ENCODE measurements around the gene CLEC20A. TPM values are rescaled to one million over a fixed set of nuclear protein-coding genes. Genes with fewer than 3 reads are reported as not detected.

CLEC20A gene
- total RNA-seq, 1 donor from 2014 or later: not detected

DNA sequence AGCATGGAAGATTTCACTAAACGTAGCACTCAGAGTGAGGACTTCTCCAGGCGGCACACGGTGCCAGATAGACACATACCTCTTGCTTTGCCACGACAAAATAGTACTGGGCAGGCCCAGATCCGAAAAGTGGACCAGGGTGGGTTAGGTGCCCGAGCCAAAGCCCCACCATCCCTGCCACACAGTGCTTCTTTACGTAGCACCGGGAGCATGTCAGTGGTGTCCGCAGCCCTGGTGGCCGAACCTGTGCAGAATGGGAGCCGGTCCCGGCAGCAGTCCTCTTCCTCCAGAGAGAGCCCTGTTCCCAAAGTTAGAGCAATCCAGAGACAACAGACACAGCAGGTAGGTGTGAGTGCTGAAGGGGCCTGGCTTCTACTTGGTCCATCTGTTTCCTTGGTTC lies 38.6 kb downstream of the CLEC20A start:
- H3K27ac ChIP-seq (replicated peaks): no peak overlapping the region
- H3K36me3 ChIP-seq: peaks cover 37% of the 10 kb centered on the region
- intact Hi-C loops (cut with micrococcal nuclease): no loop called here
- no peak overlapping the region for H3K4me3 ChIP-seq
- peaks cover 25% of the 10 kb centered on the region for H3K4me1 ChIP-seq
- TF ChIP-seq, protein P1, sequence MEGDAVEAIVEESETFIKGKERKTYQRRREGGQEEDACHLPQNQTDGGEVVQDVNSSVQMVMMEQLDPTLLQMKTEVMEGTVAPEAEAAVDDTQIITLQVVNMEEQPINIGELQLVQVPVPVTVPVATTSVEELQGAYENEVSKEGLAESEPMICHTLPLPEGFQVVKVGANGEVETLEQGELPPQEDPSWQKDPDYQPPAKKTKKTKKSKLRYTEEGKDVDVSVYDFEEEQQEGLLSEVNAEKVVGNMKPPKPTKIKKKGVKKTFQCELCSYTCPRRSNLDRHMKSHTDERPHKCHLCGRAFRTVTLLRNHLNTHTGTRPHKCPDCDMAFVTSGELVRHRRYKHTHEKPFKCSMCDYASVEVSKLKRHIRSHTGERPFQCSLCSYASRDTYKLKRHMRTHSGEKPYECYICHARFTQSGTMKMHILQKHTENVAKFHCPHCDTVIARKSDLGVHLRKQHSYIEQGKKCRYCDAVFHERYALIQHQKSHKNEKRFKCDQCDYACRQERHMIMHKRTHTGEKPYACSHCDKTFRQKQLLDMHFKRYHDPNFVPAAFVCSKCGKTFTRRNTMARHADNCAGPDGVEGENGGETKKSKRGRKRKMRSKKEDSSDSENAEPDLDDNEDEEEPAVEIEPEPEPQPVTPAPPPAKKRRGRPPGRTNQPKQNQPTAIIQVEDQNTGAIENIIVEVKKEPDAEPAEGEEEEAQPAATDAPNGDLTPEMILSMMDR (IDR thresholded peaks at IDR 0.05; ENCODE audit: borderline replicate concordance): no peak
- H3K9me3 ChIP-seq (replicated peaks): no peaks in the 10 kb centered on the region
- no peaks in the 10 kb centered on the region for H3K27me3 ChIP-seq (ENCODE audit: low read depth)
- DNase-seq: no peak

DNA sequence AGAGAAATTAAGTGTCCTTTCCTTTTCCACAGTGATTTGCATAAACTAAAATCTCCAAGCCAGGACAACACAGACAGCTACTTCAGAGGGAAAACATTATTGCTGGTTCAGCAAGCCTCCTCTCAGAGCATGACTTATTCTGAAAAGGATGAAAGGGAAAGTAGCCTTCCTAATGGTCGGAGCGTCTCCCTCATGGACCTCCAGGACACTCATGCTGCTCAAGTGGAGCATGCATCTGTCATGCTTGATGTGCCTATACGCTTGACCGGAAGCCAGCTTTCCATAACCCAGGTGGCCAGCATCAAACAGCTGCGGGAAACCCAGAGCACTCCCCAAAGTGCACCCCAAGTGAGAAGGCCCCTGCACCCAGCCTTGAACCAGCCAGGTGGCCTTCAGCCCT lies 39.1 kb downstream of the CLEC20A start:
- Histone ChIP-seq H3K9me3 (replicated peaks) (no peaks in the 10 kb centered on the region), H3K4me3 (no peak overlapping the region), H3K4me1 (peaks cover 25% of the 10 kb centered on the region), H3K36me3 (peaks cover 40% of the 10 kb centered on the region), H3K27me3 (ENCODE audit: low read depth) (no peaks in the 10 kb centered on the region), H3K27ac (replicated peaks) (no peak overlapping the region)
- DNase-seq: no peak
- TF ChIP-seq, protein P1 (IDR thresholded peaks at IDR 0.05; ENCODE audit: borderline replicate concordance): no peak
- intact Hi-C loops (cut with micrococcal nuclease): no loop called here

DNA sequence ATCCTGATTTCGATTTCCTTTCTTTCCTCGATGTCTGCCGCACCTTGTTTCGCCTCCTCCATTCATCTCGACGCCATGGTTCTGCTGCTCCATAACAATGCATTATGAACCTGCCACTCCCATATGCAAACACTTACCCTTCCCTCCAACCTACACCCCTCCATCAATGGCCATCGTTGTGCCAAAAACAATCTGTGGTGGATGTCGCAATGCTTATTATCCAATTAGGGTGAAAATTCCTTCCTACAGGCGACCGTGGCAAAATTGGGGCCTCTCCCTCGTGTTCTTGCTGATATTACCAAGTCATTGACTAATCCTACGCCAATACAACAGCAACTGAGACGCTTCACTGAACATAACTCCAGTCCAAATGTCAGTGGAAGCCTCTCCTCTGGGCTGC lies 40.3 kb downstream of the CLEC20A start:
- TF ChIP-seq, protein P1 (IDR thresholded peaks at IDR 0.05; ENCODE audit: borderline replicate concordance): no peak
- DNase-seq: no peak
- H3K27ac ChIP-seq (replicated peaks): no peak overlapping the region
- H3K27me3 ChIP-seq (ENCODE audit: low read depth): no peaks in the 10 kb centered on the region
- no peaks in the 10 kb centered on the region for H3K9me3 ChIP-seq (replicated peaks)
- H3K36me3 ChIP-seq: peaks cover 52% of the 10 kb centered on the region
- intact Hi-C loops (cut with micrococcal nuclease): no loop called here
- H3K4me1 ChIP-seq: peaks cover 26% of the 10 kb centered on the region
- no peak overlapping the region for H3K4me3 ChIP-seq

DNA sequence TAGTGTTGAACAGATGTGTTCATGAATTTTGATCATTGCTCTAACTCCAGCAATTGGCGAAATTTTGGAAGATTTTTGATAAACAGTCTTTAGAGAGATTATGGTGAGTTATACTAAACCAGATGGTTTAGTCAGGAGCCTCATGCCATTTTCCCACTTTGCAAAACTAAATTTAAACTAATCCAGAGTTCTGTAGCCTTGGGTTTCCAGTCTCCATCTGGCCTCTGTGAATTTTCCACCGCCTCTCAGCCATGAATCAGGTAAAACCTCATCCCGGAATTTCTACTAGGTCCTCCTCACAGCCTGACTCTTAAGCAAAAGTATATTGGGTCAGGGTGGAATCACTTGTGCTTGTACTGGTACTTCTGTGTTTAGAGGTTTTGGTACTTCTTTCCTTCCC lies 44.8 kb downstream of the CLEC20A start:
- Histone ChIP-seq H3K36me3 (peaks cover 40% of the 10 kb centered on the region), H3K27me3 (ENCODE audit: low read depth) (no peaks in the 10 kb centered on the region), H3K27ac (replicated peaks) (no peak overlapping the region), H3K4me1 (peaks cover 5% of the 10 kb centered on the region), H3K9me3 (replicated peaks) (no peaks in the 10 kb centered on the region), H3K4me3 (no peak overlapping the region)
- intact Hi-C loops (cut with micrococcal nuclease): no loop called here
- DNase-seq: no peak
- TF ChIP-seq, protein P1 (IDR thresholded peaks at IDR 0.05; ENCODE audit: borderline replicate concordance): no peak

DNA sequence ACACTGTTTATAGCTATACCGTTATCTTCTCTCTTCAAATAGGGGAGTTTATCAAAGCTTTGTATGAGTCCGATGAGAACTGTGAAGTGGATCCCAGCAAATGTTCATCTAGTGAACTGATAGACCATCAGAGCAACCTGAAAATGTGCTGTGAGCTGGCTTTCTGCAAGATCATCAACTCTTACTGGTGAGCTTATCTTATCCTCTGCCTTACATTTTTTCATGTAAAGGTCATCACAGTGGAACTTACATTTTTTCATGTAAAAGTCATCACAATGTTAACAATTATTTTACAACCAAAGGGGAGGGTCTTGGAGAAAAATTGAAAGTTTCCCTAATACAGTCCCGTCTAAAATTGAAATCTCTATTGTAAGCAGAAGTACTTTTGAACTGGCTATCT lies 45.2 kb downstream of the CLEC20A start:
- intact Hi-C loops (cut with micrococcal nuclease): no loop called here
- no peak for DNase-seq
- Histone ChIP-seq H3K27ac (replicated peaks) (no peak overlapping the region), H3K4me1 (peaks cover 5% of the 10 kb centered on the region), H3K9me3 (replicated peaks) (no peaks in the 10 kb centered on the region), H3K27me3 (ENCODE audit: low read depth) (no peaks in the 10 kb centered on the region), H3K36me3 (peaks cover 38% of the 10 kb centered on the region), H3K4me3 (no peak overlapping the region)
- TF ChIP-seq, protein P1 (IDR thresholded peaks at IDR 0.05; ENCODE audit: borderline replicate concordance): no peak

DNA sequence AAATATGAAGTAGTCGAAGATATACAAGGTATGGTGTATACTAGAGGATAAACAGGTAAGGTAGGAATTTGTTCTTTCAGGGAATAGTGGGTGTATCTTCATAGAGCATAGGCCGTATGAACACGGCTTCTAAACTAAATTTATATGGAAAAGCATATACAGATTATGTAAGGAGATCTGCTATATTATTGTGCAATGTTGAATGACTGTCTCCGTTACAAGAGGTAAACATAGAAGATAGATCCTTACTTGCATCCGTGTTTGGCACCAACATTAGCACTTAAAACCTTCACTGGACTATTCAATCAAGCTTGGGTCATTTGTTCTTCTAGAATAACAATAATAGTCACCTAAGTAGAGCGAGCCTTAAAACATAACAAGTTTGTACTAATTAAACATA lies 45.9 kb downstream of the CLEC20A start:
- Histone ChIP-seq H3K4me1 (peaks cover 5% of the 10 kb centered on the region), H3K27ac (replicated peaks) (no peak overlapping the region), H3K9me3 (replicated peaks) (no peaks in the 10 kb centered on the region), H3K36me3 (peaks cover 34% of the 10 kb centered on the region), H3K4me3 (no peak overlapping the region), H3K27me3 (ENCODE audit: low read depth) (no peaks in the 10 kb centered on the region)
- intact Hi-C loops (cut with micrococcal nuclease): no loop called here
- TF ChIP-seq, protein P1 (IDR thresholded peaks at IDR 0.05; ENCODE audit: borderline replicate concordance): no peak
- no peak for DNase-seq
